ENCODE results near the gene SPOCD1.
"Not testable (repeated sequence)": the region's sequence is repeated elsewhere in the genome, so short reads cannot be mapped to it uniquely, and the experiment has no call there.

The SPOCD1 gene

GRCh38 chr1:31828926-31829690, 13.3 kb upstream of the SPOCD1 start:
- no peak for DNase-seq (ENCODE audit: low read depth)

GRCh38 chr1:31828341-31828740, 12.5 kb upstream of the SPOCD1 start:
- DNase-seq (ENCODE audit: low read depth): no peak

GRCh38 chr1:31823780-31824179, 8.0 kb upstream of the SPOCD1 start:
- no peak for DNase-seq (ENCODE audit: low read depth)

GRCh38 chr1:31822766-31823165, 6.9 kb upstream of the SPOCD1 start:
- no peak for DNase-seq (ENCODE audit: low read depth)

GRCh38 chr1:31820196-31820595, 4.4 kb upstream of the SPOCD1 start:
- DNase-seq (ENCODE audit: low read depth): not testable (repeated sequence)

- DNase-seq (ENCODE audit: low read depth): no peak
Measured at GRCh38 chr1:31818206-31818605, 2.4 kb upstream of the SPOCD1 start.

GRCh38 chr1:31816947-31817346, 1.1 kb upstream of the SPOCD1 start:
- DNase-seq (ENCODE audit: low read depth): not testable (repeated sequence)

GRCh38 chr1:31816501-31816900, 679 bp upstream of the SPOCD1 start:
- not testable (repeated sequence) for DNase-seq (ENCODE audit: low read depth)

- no peak for DNase-seq (ENCODE audit: low read depth)
Measured at GRCh38 chr1:31815307-31815645, 546 bp downstream of the SPOCD1 start.

GRCh38 chr1:31814631-31815306, 1.1 kb downstream of the SPOCD1 start:
- DNase-seq (ENCODE audit: low read depth): no peak

GRCh38 chr1:31814041-31814511, 1.7 kb downstream of the SPOCD1 start:
- DNase-seq (ENCODE audit: low read depth): no peak

GRCh38 chr1:31812158-31812829, 3.5 kb downstream of the SPOCD1 start:
- DNase-seq (ENCODE audit: low read depth): no peak

GRCh38 chr1:31811605-31812004, 4.2 kb downstream of the SPOCD1 start:
- DNase-seq (ENCODE audit: low read depth): no peak

GRCh38 chr1:31809698-31810097, 6.1 kb downstream of the SPOCD1 start:
- DNase-seq (ENCODE audit: low read depth): no peak

- no peak for DNase-seq (ENCODE audit: low read depth)
Measured at GRCh38 chr1:31807273-31808048, 8.4 kb downstream of the SPOCD1 start.

GRCh38 chr1:31805318-31805717, 10.5 kb downstream of the SPOCD1 start:
- no peak for DNase-seq (ENCODE audit: low read depth)

GRCh38 chr1:31804098-31804497, 11.7 kb downstream of the SPOCD1 start:
- no peak for DNase-seq (ENCODE audit: low read depth)

- no peak for DNase-seq (ENCODE audit: low read depth)
Measured at GRCh38 chr1:31803610-31804009, 12.2 kb downstream of the SPOCD1 start.

- no peak for DNase-seq (ENCODE audit: low read depth)
Measured at GRCh38 chr1:31802190-31803150, 13.4 kb downstream of the SPOCD1 start.

GRCh38 chr1:31801458-31801857, 14.4 kb downstream of the SPOCD1 start:
- DNase-seq (ENCODE audit: low read depth): no peak

- no peak for DNase-seq (ENCODE audit: low read depth)
Measured at GRCh38 chr1:31800674-31800967, 15.2 kb downstream of the SPOCD1 start.
